Sigmoid colon (tissue), 4 donors: ENCODE data around the gene PYGB.

ENCODE experiments used
- EP300 ChIP-seq, 4 donors: sonication (generic); formaldehyde crosslinking; IDR thresholded peaks; one replicate each; pipeline ENCODE4 v1.6.1; 2017; ENCODE audit warnings: antibody characterized with exemption in 4 of 4
- POLR2A ChIP-seq, 2 donors: fragments of 450-650 bp; IDR thresholded peaks; one replicate each; pipeline ENCODE4 v1.6.1; 2016; ENCODE audit warnings: antibody characterized with exemption in 2 of 2, mild to moderate bottlenecking in 2 of 2, moderate library complexity in 2 of 2
- TF ChIP-seq, protein P1 (sequence below), 4 experiments: fragments of 450-650 bp in 3 of 4; fragments of 200-600 bp in 1 of 4; IDR thresholded peaks; one replicate each; pipeline ENCODE4 v1.5.1; 2016 to 2019; ENCODE audit warnings: antibody characterized with exemption in 4 of 4, mild to moderate bottlenecking in 3 of 4, moderate library complexity in 2 of 4

DNA sequence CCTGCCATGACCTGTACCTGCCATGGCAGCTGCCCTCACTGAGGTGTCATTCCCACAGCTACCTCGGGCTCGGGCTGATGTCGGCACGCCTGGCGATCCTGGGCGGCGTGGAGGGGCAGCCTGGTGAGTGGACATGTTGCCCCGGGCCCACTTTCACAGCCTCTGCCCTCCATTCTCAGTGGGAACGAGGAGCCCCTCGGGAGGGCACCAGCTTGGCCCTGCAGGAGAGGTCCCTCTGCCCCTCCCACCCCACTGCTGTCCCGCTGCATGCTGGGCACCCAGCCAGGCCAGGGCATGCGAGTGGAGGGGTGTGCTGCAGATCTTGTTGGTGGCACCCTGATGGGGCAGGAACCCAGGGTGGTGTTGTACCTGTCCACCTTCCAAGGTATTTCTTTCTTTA, 29.4 kb upstream of the PYGB start:
- TF ChIP-seq, protein P1, sequence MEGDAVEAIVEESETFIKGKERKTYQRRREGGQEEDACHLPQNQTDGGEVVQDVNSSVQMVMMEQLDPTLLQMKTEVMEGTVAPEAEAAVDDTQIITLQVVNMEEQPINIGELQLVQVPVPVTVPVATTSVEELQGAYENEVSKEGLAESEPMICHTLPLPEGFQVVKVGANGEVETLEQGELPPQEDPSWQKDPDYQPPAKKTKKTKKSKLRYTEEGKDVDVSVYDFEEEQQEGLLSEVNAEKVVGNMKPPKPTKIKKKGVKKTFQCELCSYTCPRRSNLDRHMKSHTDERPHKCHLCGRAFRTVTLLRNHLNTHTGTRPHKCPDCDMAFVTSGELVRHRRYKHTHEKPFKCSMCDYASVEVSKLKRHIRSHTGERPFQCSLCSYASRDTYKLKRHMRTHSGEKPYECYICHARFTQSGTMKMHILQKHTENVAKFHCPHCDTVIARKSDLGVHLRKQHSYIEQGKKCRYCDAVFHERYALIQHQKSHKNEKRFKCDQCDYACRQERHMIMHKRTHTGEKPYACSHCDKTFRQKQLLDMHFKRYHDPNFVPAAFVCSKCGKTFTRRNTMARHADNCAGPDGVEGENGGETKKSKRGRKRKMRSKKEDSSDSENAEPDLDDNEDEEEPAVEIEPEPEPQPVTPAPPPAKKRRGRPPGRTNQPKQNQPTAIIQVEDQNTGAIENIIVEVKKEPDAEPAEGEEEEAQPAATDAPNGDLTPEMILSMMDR (IDR thresholded peaks at IDR 0.05), result no peak
- no peak for TF ChIP-seq POLR2A (IDR thresholded peaks at IDR 0.05)
- TF ChIP-seq EP300 (IDR thresholded peaks at IDR 0.05), result no peak
